Tibial nerve (tissue), 4 donors: ENCODE measurements around the gene EXT2. TPM values are rescaled to one million over a fixed set of nuclear protein-coding genes. Genes with fewer than 3 reads are reported as not detected.

Source experiments
- DNase-seq, 2 donors: peaks; one replicate each; pipeline ENCODE4 v3.0.0-alpha.2; 2019; ENCODE audit warnings: low spot score in 2 of 2
- H3K27ac ChIP-seq, 4 donors: fragments of 200-600 bp; sonication (generic) in 3 of 4; one replicate each; pipeline ENCODE4 v1.5.1; 2017 to 2019; ENCODE audit warnings: mild to moderate bottlenecking in 1 of 4
- H3K27me3 ChIP-seq, 2 donors: fragments of 200-600 bp; sonication (generic) in 1 of 2; one replicate each; pipeline versions ENCODE4 v1.5.1 to v1.6.0; 2017 to 2019
- H3K36me3 ChIP-seq, 3 donors: fragments of 200-600 bp; sonication (generic); one replicate each; pipeline ENCODE4 v1.5.1; 2018 to 2019
- H3K4me1 ChIP-seq, 4 donors: fragments of 200-600 bp; sonication (generic) in 3 of 4; one replicate each; pipeline ENCODE4 v1.5.1; 2017 to 2019
- H3K4me3 ChIP-seq, 4 donors: fragments of 200-600 bp; sonication (generic) in 3 of 4; one replicate each; pipeline ENCODE4 v1.5.1; 2017 to 2019; ENCODE audit warnings: mild to moderate bottlenecking in 1 of 4, moderate library complexity in 1 of 4
- H3K9me3 ChIP-seq, 4 donors: fragments of 200-600 bp; sonication (generic) in 3 of 4; one replicate each; pipeline ENCODE4 v1.5.1; 2017 to 2019
- EP300 ChIP-seq, 2 donors: sonication (generic); formaldehyde crosslinking; IDR thresholded peaks; one replicate each; pipeline ENCODE4 v1.6.1; 2017; ENCODE audit warnings: antibody characterized with exemption in 2 of 2, mild to moderate bottlenecking in 1 of 2
- POLR2A ChIP-seq, 2 donors: fragments of 450-650 bp; IDR thresholded peaks; one replicate each; pipeline ENCODE4 v1.6.1; 2017; ENCODE audit warnings: antibody characterized with exemption in 2 of 2, mild to moderate bottlenecking in 2 of 2, moderate library complexity in 2 of 2
- WGBS, 2 donors: methylation state at CpG; one replicate each; pipeline ENCODE4 v1.1.5; 2018; 5-methylcytosine and 5-hydroxymethylcytosine counted together
- total RNA-seq, 4 donors: library from RNA; depleted of rRNA; stranded (reverse); fragments of >200 nt; gene quantifications; one replicate each; pipeline ENCODE4 v1.1.0, GENCODE V29; 2016
- TF ChIP-seq, protein P1 (sequence below), 5 experiments: fragments of 200-600 bp in 3 of 5; fragments of 450-650 bp in 2 of 5; sonication (generic) in 3 of 5; IDR thresholded peaks; one replicate each; pipeline ENCODE4 v1.5.1; 2016 to 2019; ENCODE audit warnings: antibody characterized with exemption in 5 of 5, mild to moderate bottlenecking in 3 of 5, moderate library complexity in 2 of 5

Gene EXT2
- total RNA-seq, 4 donors from 2014 or later: 69.3 to 80.0 (median 73.1) TPM

DNA sequence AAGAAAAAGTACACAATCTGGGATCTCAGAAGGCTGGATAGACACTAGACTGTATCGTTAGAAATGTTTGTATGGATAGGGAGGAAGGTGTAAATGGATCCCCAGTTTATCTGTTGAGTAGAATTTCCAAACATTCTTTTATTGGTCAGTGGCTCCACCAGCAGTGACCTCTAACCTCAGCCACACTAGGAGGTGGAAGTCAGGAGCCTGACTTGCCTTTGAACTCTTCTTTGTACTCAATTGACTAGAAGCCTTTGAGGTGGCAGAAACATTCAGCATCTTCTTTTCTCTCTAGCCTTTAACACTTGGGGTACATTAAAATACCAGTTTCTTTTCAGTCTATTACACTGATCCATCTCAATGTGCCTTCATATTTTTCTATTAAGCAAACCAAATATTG lies 39.1 kb downstream of the EXT2 start:
- peaks cover 0 to 31% (median 0%) of the 10 kb centered on the region in 3 donors for H3K36me3 ChIP-seq
- no peaks in the 10 kb centered on the region for H3K27me3 ChIP-seq
- peaks cover 0 to 25% (median 0%) of the 10 kb centered on the region in 4 donors for H3K4me1 ChIP-seq
- no peak for DNase-seq
- H3K9me3 ChIP-seq: no peaks in the 10 kb centered on the region
- H3K27ac ChIP-seq: no peak overlapping the region
- TF ChIP-seq POLR2A (IDR thresholded peaks at IDR 0.05) (no peak), EP300 (IDR thresholded peaks at IDR 0.05) (no peak)
- TF ChIP-seq, protein P1, sequence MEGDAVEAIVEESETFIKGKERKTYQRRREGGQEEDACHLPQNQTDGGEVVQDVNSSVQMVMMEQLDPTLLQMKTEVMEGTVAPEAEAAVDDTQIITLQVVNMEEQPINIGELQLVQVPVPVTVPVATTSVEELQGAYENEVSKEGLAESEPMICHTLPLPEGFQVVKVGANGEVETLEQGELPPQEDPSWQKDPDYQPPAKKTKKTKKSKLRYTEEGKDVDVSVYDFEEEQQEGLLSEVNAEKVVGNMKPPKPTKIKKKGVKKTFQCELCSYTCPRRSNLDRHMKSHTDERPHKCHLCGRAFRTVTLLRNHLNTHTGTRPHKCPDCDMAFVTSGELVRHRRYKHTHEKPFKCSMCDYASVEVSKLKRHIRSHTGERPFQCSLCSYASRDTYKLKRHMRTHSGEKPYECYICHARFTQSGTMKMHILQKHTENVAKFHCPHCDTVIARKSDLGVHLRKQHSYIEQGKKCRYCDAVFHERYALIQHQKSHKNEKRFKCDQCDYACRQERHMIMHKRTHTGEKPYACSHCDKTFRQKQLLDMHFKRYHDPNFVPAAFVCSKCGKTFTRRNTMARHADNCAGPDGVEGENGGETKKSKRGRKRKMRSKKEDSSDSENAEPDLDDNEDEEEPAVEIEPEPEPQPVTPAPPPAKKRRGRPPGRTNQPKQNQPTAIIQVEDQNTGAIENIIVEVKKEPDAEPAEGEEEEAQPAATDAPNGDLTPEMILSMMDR (IDR thresholded peaks at IDR 0.05): no peak
- 57 to 67% methylated on average over 1 of the region's 1 CpG for WGBS, 2 donors
- H3K4me3 ChIP-seq: no peak overlapping the region

DNA sequence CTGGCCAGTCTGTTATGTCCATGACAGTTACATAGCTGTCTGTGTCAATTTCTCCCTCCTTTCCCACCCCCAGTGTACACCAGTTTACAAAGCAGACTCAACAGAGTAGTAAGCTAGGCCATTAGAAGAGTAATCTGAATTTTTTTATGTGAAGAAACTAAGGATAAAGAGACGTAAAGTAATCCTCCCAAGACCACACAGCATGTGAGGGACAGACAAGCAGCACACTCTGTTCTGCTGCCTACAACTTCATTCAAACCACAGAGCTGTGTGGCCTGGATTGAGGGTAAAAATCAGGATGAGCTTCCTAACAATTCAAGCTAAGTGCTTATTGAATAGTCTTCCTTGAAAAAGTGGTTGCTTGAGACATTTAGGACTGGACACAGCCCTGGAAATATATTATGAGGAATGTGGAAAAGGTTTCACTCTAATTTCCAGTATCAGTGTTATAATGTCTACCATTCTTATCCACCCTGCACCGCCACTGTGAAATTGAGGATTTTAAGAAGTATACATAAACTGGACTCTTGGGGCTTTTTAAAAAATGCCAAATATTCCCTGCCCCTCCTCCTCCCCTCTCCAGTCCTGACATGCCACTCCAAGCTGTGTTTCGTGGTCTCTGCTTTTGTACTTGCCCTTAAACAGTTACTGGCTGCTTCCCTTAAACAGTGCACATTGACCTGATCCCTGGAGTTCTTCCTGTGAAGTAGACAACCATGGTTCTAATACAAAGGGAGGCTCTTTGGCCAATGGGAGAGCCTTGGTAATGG lies 40.9 kb downstream of the EXT2 start:
- Histone ChIP-seq H3K27me3 (no peaks in the 10 kb centered on the region), H3K36me3 (peaks cover 0 to 14% (median 0%) of the 10 kb centered on the region in 3 donors), H3K27ac (no peak overlapping the region), H3K4me1 (peaks cover 0 to 30% (median 0%) of the 10 kb centered on the region in 4 donors), H3K9me3 (no peaks in the 10 kb centered on the region), H3K4me3 (no peak overlapping the region)
- WGBS, 2 donors: 60 to 70% methylated on average over 3 of the region's 3 CpGs
- no peak for TF ChIP-seq POLR2A (IDR thresholded peaks at IDR 0.05)
- TF ChIP-seq EP300 (IDR thresholded peaks at IDR 0.05): no peak
- TF ChIP-seq, protein P1 (IDR thresholded peaks at IDR 0.05): no peak
- DNase-seq: no peak

DNA sequence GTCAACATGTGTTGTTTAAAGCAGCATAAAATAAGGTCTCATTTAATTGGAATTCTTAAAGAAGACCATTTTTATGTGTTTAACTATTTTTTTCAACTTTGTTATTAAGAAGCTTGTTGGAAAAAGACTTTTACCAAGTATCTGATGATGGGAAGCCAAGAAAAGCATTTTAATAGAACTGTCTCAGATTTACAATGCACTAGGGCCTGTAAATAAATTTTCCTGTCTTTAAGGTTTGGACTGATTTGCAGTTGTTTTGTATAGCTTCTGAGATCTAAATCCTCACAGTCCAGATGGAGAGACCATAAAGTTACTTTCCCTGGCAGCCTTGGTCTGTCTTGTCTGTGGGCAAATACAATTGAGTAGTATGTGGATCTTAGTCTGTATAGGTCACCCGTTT lies 41.6 kb downstream of the EXT2 start:
- TF ChIP-seq EP300 (IDR thresholded peaks at IDR 0.05) (no peak), POLR2A (IDR thresholded peaks at IDR 0.05) (no peak)
- TF ChIP-seq, protein P1 (IDR thresholded peaks at IDR 0.05): no peak
- DNase-seq: no peak
- H3K4me1 ChIP-seq: peaks cover 0 to 30% (median 0%) of the 10 kb centered on the region in 4 donors
- no peak overlapping the region for H3K4me3 ChIP-seq
- WGBS, 2 donors: 49 to 50% methylated on average over 1 of the region's 1 CpG
- H3K27me3 ChIP-seq: no peaks in the 10 kb centered on the region
- peaks cover 0 to 8% (median 0%) of the 10 kb centered on the region in 3 donors for H3K36me3 ChIP-seq
- H3K27ac ChIP-seq: no peak overlapping the region
- H3K9me3 ChIP-seq: no peaks in the 10 kb centered on the region

DNA sequence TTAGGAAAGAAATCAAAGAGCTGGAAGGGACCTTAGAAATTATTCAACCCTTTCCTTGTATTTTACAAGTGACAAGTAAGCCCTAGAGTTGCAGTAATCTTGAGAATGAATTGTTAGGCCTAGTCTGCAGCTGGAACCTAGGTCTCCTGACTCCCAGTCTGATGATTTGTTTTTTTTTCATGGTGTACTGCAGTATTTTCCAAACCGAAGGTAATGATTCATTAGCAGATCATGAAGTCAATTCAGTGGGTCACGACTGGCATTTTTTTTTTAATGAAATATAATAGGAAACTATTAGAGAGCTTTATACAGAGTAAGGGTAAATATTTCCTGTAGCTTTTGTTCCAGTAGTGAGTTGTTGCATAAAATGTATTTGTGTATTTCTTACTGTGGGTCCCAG lies 42.8 kb downstream of the EXT2 start:
- Histone ChIP-seq H3K36me3 (peaks cover 0 to 8% (median 0%) of the 10 kb centered on the region in 3 donors), H3K4me1 (peaks cover 0 to 30% (median 0%) of the 10 kb centered on the region in 4 donors), H3K27ac (no peak overlapping the region), H3K27me3 (no peaks in the 10 kb centered on the region), H3K9me3 (no peaks in the 10 kb centered on the region), H3K4me3 (no peak overlapping the region)
- DNase-seq: no peak
- TF ChIP-seq, protein P1 (IDR thresholded peaks at IDR 0.05): no peak
- TF ChIP-seq POLR2A (IDR thresholded peaks at IDR 0.05) (no peak), EP300 (IDR thresholded peaks at IDR 0.05) (no peak)
- 65 to 70% methylated on average over 2 of the region's 2 CpGs for WGBS, 2 donors

DNA sequence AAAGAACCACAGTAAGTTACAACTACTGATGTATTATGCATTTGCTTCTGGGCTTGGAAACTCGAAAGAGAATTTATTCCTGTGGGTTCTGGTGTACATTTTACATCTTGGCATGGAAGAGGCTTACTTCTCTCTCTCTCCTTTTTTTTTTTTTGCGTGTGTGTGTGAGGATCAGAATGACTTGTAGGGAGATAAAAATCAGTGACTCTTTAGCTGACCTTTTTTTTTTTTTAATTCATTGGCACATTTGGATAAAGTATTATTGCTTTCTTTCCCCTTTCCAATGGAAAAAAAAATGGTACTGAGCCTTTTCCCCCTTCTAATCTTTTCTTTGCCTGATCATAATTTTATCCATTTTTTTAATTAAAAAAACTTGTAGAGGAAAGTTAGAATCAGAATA lies 43.5 kb downstream of the EXT2 start:
- WGBS, 2 donors: 80 to 82% methylated on average over 2 of the region's 2 CpGs
- peaks cover 0 to 13% (median 0%) of the 10 kb centered on the region in 3 donors for H3K36me3 ChIP-seq
- H3K27me3 ChIP-seq: no peaks in the 10 kb centered on the region
- TF ChIP-seq EP300 (IDR thresholded peaks at IDR 0.05): no peak
- no peak for TF ChIP-seq POLR2A (IDR thresholded peaks at IDR 0.05)
- TF ChIP-seq, protein P1 (IDR thresholded peaks at IDR 0.05): no peak
- no peak overlapping the region for H3K4me3 ChIP-seq
- DNase-seq: no peak
- peaks cover 0 to 30% (median 0%) of the 10 kb centered on the region in 4 donors for H3K4me1 ChIP-seq
- H3K9me3 ChIP-seq: no peaks in the 10 kb centered on the region
- no peak overlapping the region for H3K27ac ChIP-seq
